SK-N-SH treated with all-trans-retinoic acid at 6 μM for 48 hours (cell line): ENCODE results near the gene SUPT16H.

Source experiments
- ATAC-seq: fragments of 200-7000 bp; cut with Tn5 transposase; 3 replicates; pipeline ENCODE4 v1.9.1; 2020; ENCODE audit warnings: mild to moderate bottlenecking, moderate library complexity
- BACH2 ChIP-seq: fragments of 250-450 bp; sonication (Bioruptor Pico); IDR thresholded peaks from 2 replicates; pipeline ENCODE4 v1.9.0; 2021; ENCODE audit warnings: mild to moderate bottlenecking, borderline replicate concordance
- CREB5 ChIP-seq: fragments of 250-450 bp; sonication (Bioruptor Pico); IDR thresholded peaks from 2 replicates; pipeline ENCODE4 v1.5.1; 2020; ENCODE audit warnings: low read depth, mild to moderate bottlenecking, moderate library complexity
- CSDC2 ChIP-seq: fragments of 250-450 bp; sonication (Bioruptor Pico); IDR thresholded peaks from 2 replicates; pipeline ENCODE4 v1.5.0; 2020; ENCODE audit warnings: mild to moderate bottlenecking, moderate library complexity
- ESRRG ChIP-seq: fragments of 250-450 bp; sonication (Bioruptor Pico); IDR thresholded peaks from 2 replicates; pipeline ENCODE4 v1.6.1; 2021; ENCODE audit warnings: mild to moderate bottlenecking
- GLIS3 ChIP-seq: fragments of 250-450 bp; sonication (Bioruptor Pico); IDR thresholded peaks from 2 replicates; pipeline ENCODE4 v1.5.0; 2020; ENCODE audit warnings: mild to moderate bottlenecking, moderate library complexity
- ISL1 ChIP-seq: fragments of 250-450 bp; sonication (Bioruptor Pico); IDR thresholded peaks from 2 replicates; pipeline ENCODE4 v2.1.2; 2022; ENCODE audit warnings: mild to moderate bottlenecking, moderate library complexity
- OSR1 ChIP-seq: fragments of 250-450 bp; sonication (Bioruptor Pico); IDR thresholded peaks from 2 replicates; pipeline ENCODE4 v1.8.0; 2022; ENCODE audit warnings: moderate library complexity, mild to moderate bottlenecking, inconsistent platforms
- POU6F1 ChIP-seq: fragments of 250-450 bp; sonication (Bioruptor Pico); IDR thresholded peaks from 2 replicates; pipeline ENCODE4 v1.8.0; 2021; ENCODE audit warnings: low read depth, mild to moderate bottlenecking, moderate library complexity, borderline replicate concordance
- PPARA ChIP-seq: fragments of 250-450 bp; sonication (Bioruptor Pico); IDR thresholded peaks from 2 replicates; pipeline ENCODE4 v1.5.0; 2020; ENCODE audit warnings: mild to moderate bottlenecking, borderline replicate concordance
- RARB ChIP-seq: fragments of 250-450 bp; sonication (Bioruptor Pico); IDR thresholded peaks from 2 replicates; pipeline ENCODE4 v1.8.0; 2021; ENCODE audit warnings: mild to moderate bottlenecking, moderate library complexity
- SNAI2 ChIP-seq: fragments of 250-450 bp; sonication (Bioruptor Pico); IDR thresholded peaks from 2 replicates; pipeline ENCODE4 v1.5.0; 2020; ENCODE audit warnings: mild to moderate bottlenecking, moderate library complexity
- TCF4 ChIP-seq: fragments of 250-450 bp; sonication (Bioruptor Pico); IDR thresholded peaks from 2 replicates; pipeline ENCODE4 v1.8.0; 2021; ENCODE audit warnings: mild to moderate bottlenecking, moderate library complexity, borderline replicate concordance
- TOX ChIP-seq: fragments of 250-450 bp; sonication (Bioruptor Pico); IDR thresholded peaks from 2 replicates; pipeline ENCODE4 v1.8.0; 2021; ENCODE audit warnings: mild to moderate bottlenecking, moderate library complexity, borderline replicate concordance
- ZC3H10 ChIP-seq: fragments of 250-450 bp; sonication (Bioruptor Pico); IDR thresholded peaks from 2 replicates; pipeline ENCODE4 v1.5.1; 2021; ENCODE audit warnings: mild to moderate bottlenecking, moderate library complexity
- ZFP3 ChIP-seq: fragments of 250-450 bp; sonication (Bioruptor Pico); IDR thresholded peaks from 2 replicates; pipeline ENCODE4 v1.5.0; 2020; ENCODE audit warnings: mild to moderate bottlenecking, moderate library complexity
- ZFP30 ChIP-seq: fragments of 450-650 bp; formaldehyde crosslinking; IDR thresholded peaks from 2 replicates; pipeline ENCODE4 v1.5.0; 2022; ENCODE audit warnings: mild to moderate bottlenecking, moderate library complexity
- ZNF565 ChIP-seq: fragments of 450-650 bp; formaldehyde crosslinking; conservative IDR thresholded peaks from 2 replicates; pipeline ENCODE4 v1.5.0; 2020; ENCODE audit warnings: low read depth, mild to moderate bottlenecking, moderate library complexity
- ZNF70 ChIP-seq: fragments of 450-650 bp; formaldehyde crosslinking; IDR thresholded peaks from 2 replicates; pipeline ENCODE4 v1.5.0; 2020; ENCODE audit warnings: mild to moderate bottlenecking, moderate library complexity
- ZNF8 ChIP-seq: fragments of 450-650 bp; formaldehyde crosslinking; IDR thresholded peaks from 2 replicates; pipeline ENCODE4 v1.5.0; 2020; ENCODE audit warnings: mild to moderate bottlenecking, moderate library complexity
- TF ChIP-seq, protein P1 (sequence below): fragments of 250-450 bp; sonication (Bioruptor Pico); IDR thresholded peaks from 2 replicates; pipeline ENCODE4 v1.8.0; 2020; ENCODE audit warnings: mild to moderate bottlenecking, moderate library complexity, borderline replicate concordance
- TF ChIP-seq, protein P2 (sequence below): fragments of 250-450 bp; sonication (Bioruptor Pico); IDR thresholded peaks from 2 replicates; pipeline ENCODE4 v1.5.0; 2020; ENCODE audit warnings: mild to moderate bottlenecking, moderate library complexity
- TF ChIP-seq, protein P3 (sequence below): fragments of 250-450 bp; sonication (Bioruptor Pico); IDR thresholded peaks from 2 replicates; pipeline ENCODE4 v1.5.1; 2021; ENCODE audit warnings: mild to moderate bottlenecking, moderate library complexity

Gene SUPT16H

DNA sequence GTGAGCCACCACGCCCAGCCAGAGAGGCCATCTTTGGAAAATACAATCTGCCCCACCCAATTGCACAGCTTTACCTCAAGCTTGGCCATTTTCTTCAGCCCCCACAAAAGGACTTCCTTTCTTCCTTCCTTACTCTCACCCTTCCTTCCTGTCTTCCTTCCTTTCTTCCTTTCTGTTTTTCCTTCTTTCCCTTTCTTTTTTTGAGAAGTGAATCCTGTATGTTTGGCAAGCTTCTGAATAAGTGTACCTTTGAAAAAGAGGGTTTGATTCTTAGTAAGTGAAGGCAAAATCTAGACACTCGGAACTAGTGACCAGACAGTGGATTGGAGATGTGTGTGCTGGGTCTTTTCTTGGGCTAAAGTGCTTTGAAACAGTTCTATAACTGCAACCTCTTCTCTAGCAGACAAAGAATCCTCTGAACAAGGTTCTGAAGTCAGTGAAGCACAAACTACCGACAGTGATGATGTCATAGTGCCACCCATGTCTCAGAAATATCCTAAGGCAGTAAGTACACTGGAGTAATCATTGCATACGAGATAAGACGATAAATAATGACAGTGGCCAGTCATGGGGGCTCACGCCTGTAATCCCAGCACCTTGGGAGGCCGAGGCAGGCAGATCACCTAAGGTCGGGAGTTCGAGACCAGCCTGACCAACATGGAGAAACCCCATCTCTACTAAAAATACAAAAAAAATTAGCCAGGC, 49.5 kb downstream of the SUPT16H start:
- TF ChIP-seq OSR1 (no peak), PPARA (CRISPR knock-in tag) (no peak), TCF4 (no peak), CSDC2 (CRISPR knock-in tag) (no peak), ESRRG (CRISPR knock-in tag) (no peak), ZNF8 (CRISPR knock-in tag) (no peak), ISL1 (CRISPR knock-in tag) (no peak), CREB5 (CRISPR knock-in tag) (no peak), POU6F1 (CRISPR knock-in tag) (no peak), GLIS3 (no peak), ZNF70 (CRISPR knock-in tag) (no peak), RARB (CRISPR knock-in tag) (no peak), BACH2 (CRISPR knock-in tag) (no peak), ZFP30 (CRISPR knock-in tag) (no peak), SNAI2 (CRISPR knock-in tag) (no peak), TOX (CRISPR knock-in tag) (no peak)
- TF ChIP-seq, protein P1, sequence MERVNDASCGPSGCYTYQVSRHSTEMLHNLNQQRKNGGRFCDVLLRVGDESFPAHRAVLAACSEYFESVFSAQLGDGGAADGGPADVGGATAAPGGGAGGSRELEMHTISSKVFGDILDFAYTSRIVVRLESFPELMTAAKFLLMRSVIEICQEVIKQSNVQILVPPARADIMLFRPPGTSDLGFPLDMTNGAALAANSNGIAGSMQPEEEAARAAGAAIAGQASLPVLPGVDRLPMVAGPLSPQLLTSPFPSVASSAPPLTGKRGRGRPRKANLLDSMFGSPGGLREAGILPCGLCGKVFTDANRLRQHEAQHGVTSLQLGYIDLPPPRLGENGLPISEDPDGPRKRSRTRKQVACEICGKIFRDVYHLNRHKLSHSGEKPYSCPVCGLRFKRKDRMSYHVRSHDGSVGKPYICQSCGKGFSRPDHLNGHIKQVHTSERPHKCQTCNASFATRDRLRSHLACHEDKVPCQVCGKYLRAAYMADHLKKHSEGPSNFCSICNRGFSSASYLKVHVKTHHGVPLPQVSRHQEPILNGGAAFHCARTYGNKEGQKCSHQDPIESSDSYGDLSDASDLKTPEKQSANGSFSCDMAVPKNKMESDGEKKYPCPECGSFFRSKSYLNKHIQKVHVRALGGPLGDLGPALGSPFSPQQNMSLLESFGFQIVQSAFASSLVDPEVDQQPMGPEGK (CRISPR knock-in tag): no peak
- TF ChIP-seq, protein P2, sequence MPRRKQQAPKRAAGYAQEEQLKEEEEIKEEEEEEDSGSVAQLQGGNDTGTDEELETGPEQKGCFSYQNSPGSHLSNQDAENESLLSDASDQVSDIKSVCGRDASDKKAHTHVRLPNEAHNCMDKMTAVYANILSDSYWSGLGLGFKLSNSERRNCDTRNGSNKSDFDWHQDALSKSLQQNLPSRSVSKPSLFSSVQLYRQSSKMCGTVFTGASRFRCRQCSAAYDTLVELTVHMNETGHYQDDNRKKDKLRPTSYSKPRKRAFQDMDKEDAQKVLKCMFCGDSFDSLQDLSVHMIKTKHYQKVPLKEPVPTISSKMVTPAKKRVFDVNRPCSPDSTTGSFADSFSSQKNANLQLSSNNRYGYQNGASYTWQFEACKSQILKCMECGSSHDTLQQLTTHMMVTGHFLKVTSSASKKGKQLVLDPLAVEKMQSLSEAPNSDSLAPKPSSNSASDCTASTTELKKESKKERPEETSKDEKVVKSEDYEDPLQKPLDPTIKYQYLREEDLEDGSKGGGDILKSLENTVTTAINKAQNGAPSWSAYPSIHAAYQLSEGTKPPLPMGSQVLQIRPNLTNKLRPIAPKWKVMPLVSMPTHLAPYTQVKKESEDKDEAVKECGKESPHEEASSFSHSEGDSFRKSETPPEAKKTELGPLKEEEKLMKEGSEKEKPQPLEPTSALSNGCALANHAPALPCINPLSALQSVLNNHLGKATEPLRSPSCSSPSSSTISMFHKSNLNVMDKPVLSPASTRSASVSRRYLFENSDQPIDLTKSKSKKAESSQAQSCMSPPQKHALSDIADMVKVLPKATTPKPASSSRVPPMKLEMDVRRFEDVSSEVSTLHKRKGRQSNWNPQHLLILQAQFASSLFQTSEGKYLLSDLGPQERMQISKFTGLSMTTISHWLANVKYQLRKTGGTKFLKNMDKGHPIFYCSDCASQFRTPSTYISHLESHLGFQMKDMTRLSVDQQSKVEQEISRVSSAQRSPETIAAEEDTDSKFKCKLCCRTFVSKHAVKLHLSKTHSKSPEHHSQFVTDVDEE (CRISPR knock-in tag): no peak
- ATAC-seq: no peak

- TF ChIP-seq ZFP3 (CRISPR knock-in tag) (no peak), BACH2 (CRISPR knock-in tag) (no peak), ZFP30 (CRISPR knock-in tag) (no peak), RARB (CRISPR knock-in tag) (no peak), ISL1 (CRISPR knock-in tag) (no peak), GLIS3 (no peak), ZC3H10 (no peak), TOX (CRISPR knock-in tag) (no peak)
- ATAC-seq: no peak
Measured at GRCh38 chr14:21332950-21333349, 50.9 kb downstream of the SUPT16H start.

GRCh38 chr14:21326972-21327371, 56.8 kb downstream of the SUPT16H start:
- ATAC-seq: no peak
- TF ChIP-seq ZC3H10 (no peak), ZNF565 (CRISPR knock-in tag) (no peak), OSR1 (no peak), GLIS3 (no peak)
- TF ChIP-seq, protein P3, sequence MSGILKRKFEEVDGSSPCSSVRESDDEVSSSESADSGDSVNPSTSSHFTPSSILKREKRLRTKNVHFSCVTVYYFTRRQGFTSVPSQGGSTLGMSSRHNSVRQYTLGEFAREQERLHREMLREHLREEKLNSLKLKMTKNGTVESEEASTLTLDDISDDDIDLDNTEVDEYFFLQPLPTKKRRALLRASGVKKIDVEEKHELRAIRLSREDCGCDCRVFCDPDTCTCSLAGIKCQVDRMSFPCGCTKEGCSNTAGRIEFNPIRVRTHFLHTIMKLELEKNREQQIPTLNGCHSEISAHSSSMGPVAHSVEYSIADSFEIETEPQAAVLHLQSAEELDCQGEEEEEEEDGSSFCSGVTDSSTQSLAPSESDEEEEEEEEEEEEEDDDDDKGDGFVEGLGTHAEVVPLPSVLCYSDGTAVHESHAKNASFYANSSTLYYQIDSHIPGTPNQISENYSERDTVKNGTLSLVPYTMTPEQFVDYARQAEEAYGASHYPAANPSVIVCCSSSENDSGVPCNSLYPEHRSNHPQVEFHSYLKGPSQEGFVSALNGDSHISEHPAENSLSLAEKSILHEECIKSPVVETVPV: no peak
